ENCODE results near the gene MAPK9. TPM values are rescaled to one million over a fixed set of nuclear protein-coding genes. Genes with fewer than 3 reads are reported as not detected.

MAPK9 gene
- total and polyA plus RNA-seq, 9 of the 15 experiments (the other 6 are each of a cell fraction or from before 2014, with no cell fraction given) = 4.8 to 58.0 (median 29.9) TPM

GRCh38 chr5:180216646-180217171 lies 75.2 kb downstream of the MAPK9 start (continued):
- peak; percentile 25; the same call in 1 of the 2 replicates for TF ChIP-seq MGA (IDR thresholded peaks at IDR 0.05)

Data from K562 (cell line).